Testis (tissue), 3 donors: Measurements from ENCODE around the gene SCYGR8. TPM values are rescaled to one million over a fixed set of nuclear protein-coding genes. Genes with fewer than 3 reads are reported as not detected.

Source experiments
- DNase-seq: peaks from one replicate; pipeline ENCODE4 v3.0.0-alpha.2; 2019
- H3K27ac ChIP-seq, 2 donors: fragments of 200-600 bp; sonication (generic); one replicate each; pipeline ENCODE4 v1.5.1; 2019
- H3K27me3 ChIP-seq: fragments of 200-600 bp; sonication (generic); one replicate; pipeline ENCODE4 v1.5.1; 2019
- H3K36me3 ChIP-seq: fragments of 200-600 bp; sonication (generic); one replicate; pipeline ENCODE4 v1.5.1; 2017; ENCODE audit warnings: low read depth; ENCODE audit errors: missing control alignments
- H3K4me1 ChIP-seq: fragments of 200-600 bp; sonication (generic); one replicate; pipeline ENCODE4 v1.5.1; 2019
- H3K4me3 ChIP-seq, 2 donors: fragments of 200-600 bp; sonication (generic); one replicate each; pipeline ENCODE4 v1.5.1; 2017 to 2019
- H3K9me3 ChIP-seq: fragments of 200-600 bp; sonication (generic); one replicate; pipeline ENCODE4 v1.5.1; 2017
- POLR2A ChIP-seq: fragments of 450-650 bp; IDR thresholded peaks from one replicate; pipeline ENCODE4 v1.6.1; 2017; ENCODE audit warnings: antibody characterized with exemption, mild to moderate bottlenecking, moderate library complexity
- WGBS, 2 donors: methylation state at CpG; one replicate each; pipeline ENCODE4 v1.1.5; 2018; 5-methylcytosine and 5-hydroxymethylcytosine counted together
- intact Hi-C: fragments of 100-400 bp; cut with DNase I; formaldehyde crosslinking; loops from one replicate; pipeline ENCODE4 v1.15.1; 2023; ENCODE audit warnings: low total_unique reads
- polyA plus RNA-seq: library from polyadenylated mRNA; stranded (reverse); fragments of 350-450 nt; fragmentation: Illumina TruSeq; extraction: RNeasy Lipid Tissue Mini Kit (QIAGEN cat#74804); gene quantifications from one replicate; pipeline ENCODE4 v1.2.3, GENCODE V29; 2014; ENCODE audit warnings: low read depth, low replicate concordance; ENCODE audit not compliant: insufficient read depth
- total RNA-seq, 2 donors: library from RNA; depleted of rRNA; stranded (reverse); fragments of >200 nt; gene quantifications; one replicate each; pipeline ENCODE4 v1.2.3, GENCODE V29; 2016
- TF ChIP-seq, protein P1 (sequence below), 3 experiments: fragments of 450-650 bp in 2 of 3; fragments of 200-600 bp in 1 of 3; sonication (generic) in 1 of 3; IDR thresholded peaks; one replicate each; pipeline ENCODE4 v1.5.1; 2016 to 2019; ENCODE audit warnings: antibody characterized with exemption in 3 of 3, mild to moderate bottlenecking in 2 of 3, moderate library complexity in 1 of 3

SCYGR8 gene
- total and polyA plus RNA-seq, 3 donors from 2014 or later = not detected

- Histone ChIP-seq H3K27ac (no peak overlapping the region), H3K4me3 (no peak overlapping the region), H3K36me3 (no peaks in the 10 kb centered on the region), H3K4me1 (no peaks in the 10 kb centered on the region), H3K9me3 (no peaks in the 10 kb centered on the region), H3K27me3 (no peaks in the 10 kb centered on the region)
- TF ChIP-seq POLR2A = no peak
- TF ChIP-seq, protein P1, sequence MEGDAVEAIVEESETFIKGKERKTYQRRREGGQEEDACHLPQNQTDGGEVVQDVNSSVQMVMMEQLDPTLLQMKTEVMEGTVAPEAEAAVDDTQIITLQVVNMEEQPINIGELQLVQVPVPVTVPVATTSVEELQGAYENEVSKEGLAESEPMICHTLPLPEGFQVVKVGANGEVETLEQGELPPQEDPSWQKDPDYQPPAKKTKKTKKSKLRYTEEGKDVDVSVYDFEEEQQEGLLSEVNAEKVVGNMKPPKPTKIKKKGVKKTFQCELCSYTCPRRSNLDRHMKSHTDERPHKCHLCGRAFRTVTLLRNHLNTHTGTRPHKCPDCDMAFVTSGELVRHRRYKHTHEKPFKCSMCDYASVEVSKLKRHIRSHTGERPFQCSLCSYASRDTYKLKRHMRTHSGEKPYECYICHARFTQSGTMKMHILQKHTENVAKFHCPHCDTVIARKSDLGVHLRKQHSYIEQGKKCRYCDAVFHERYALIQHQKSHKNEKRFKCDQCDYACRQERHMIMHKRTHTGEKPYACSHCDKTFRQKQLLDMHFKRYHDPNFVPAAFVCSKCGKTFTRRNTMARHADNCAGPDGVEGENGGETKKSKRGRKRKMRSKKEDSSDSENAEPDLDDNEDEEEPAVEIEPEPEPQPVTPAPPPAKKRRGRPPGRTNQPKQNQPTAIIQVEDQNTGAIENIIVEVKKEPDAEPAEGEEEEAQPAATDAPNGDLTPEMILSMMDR (IDR thresholded peaks at IDR 0.05) = no peak
- no peak for DNase-seq
- WGBS, 2 donors = 80 to 89% methylated on average over 6 of the region's 6 CpGs
- intact Hi-C loops = no loop called here
Observed at GRCh38 chr2:227774895-227775842, 29.5 kb downstream of the SCYGR8 start.

DNA sequence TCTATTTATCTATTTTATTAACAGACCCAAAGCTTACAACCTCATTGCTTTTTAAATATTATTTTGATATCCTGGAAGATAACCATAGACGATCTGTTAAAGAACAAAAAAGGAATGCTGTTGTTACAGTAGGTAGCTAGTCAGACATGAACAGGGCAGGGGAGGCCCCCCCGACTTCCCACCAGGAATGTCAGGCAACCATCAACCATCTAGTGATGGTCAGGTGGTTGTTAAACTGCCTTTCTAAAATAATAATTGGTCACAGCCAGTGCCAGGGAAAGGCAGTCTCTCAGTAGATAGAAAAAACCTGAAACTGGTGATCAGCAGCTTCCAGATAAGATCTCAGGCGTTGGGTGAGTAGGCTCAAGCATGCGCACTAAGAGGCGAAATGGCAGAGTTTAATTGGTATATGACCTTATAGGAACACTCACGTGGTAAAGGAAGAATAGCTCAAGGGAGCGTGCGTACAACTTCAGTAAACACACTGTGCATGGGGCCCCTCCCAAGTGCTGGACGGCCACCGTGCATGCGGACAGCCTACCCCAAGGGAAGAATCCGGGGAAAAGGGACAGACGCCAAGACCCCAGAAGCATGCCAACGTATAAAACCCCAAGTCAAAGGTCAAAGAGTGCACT, 35.4 kb downstream of the SCYGR8 start:
- no peak for DNase-seq
- no peak overlapping the region for H3K27ac ChIP-seq
- H3K36me3 ChIP-seq = no peaks in the 10 kb centered on the region
- H3K4me1 ChIP-seq = no peaks in the 10 kb centered on the region
- 65 to 68% methylated on average over 14 of the region's 14 CpGs for WGBS, 2 donors
- TF ChIP-seq, protein P1 (IDR thresholded peaks at IDR 0.05) = no peak
- no peak for TF ChIP-seq POLR2A
- no peak overlapping the region for H3K4me3 ChIP-seq
- intact Hi-C loops = no loop called here
- no peaks in the 10 kb centered on the region for H3K9me3 ChIP-seq
- no peaks in the 10 kb centered on the region for H3K27me3 ChIP-seq

GRCh38 chr2:227781841-227782240, 36.1 kb downstream of the SCYGR8 start:
- no peaks in the 10 kb centered on the region for H3K4me1 ChIP-seq
- no peaks in the 10 kb centered on the region for H3K9me3 ChIP-seq
- no peak for DNase-seq
- no peaks in the 10 kb centered on the region for H3K36me3 ChIP-seq
- no peak overlapping the region for H3K27ac ChIP-seq
- H3K4me3 ChIP-seq = no peak overlapping the region
- intact Hi-C loops = no loop called here
- 69 to 70% methylated on average over 6 to 8 of the region's 8 CpGs for WGBS, 2 donors
- H3K27me3 ChIP-seq = no peaks in the 10 kb centered on the region
- TF ChIP-seq POLR2A = no peak
- TF ChIP-seq, protein P1 (IDR thresholded peaks at IDR 0.05) = no peak

DNA sequence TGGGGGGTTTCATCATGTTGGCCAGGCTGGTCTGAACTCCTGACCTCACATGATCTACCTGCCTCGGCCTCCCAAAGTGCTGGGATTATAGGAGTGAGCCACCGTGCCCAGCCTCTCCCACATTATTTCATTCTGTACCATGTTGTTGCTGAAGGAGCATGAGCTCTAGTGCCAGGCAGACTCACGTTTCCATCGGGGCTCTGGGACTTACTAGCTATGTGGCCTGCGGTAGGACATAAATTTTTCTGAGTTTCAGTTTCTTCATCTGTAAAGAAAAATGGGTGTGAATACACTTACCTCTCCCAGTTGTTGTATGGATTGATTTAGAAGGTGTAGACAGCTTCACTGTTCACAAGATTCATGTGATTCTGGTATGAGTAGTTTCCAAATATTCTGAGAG, 37.1 kb downstream of the SCYGR8 start:
- intact Hi-C loops = no loop called here
- no peak overlapping the region for H3K27ac ChIP-seq
- no peaks in the 10 kb centered on the region for H3K36me3 ChIP-seq
- no peak overlapping the region for H3K4me3 ChIP-seq
- WGBS, 2 donors = 85 to 86% methylated on average over 5 of the region's 5 CpGs
- no peaks in the 10 kb centered on the region for H3K4me1 ChIP-seq
- TF ChIP-seq, protein P1 (IDR thresholded peaks at IDR 0.05) = no peak
- no peak for TF ChIP-seq POLR2A
- no peak for DNase-seq
- no peaks in the 10 kb centered on the region for H3K9me3 ChIP-seq
- H3K27me3 ChIP-seq = no peaks in the 10 kb centered on the region
